ENCODE data around the gene CDC42BPG. TPM values are rescaled to one million over a fixed set of nuclear protein-coding genes. Genes with fewer than 3 reads are reported as not detected.
A peak's percentile ranks its signal among the peaks of the same experiment; 100 is the strongest.

Gene CDC42BPG
- total RNA-seq, 2 experiments from 2014 or later, result 0.31 to 0.61 TPM

DNA sequence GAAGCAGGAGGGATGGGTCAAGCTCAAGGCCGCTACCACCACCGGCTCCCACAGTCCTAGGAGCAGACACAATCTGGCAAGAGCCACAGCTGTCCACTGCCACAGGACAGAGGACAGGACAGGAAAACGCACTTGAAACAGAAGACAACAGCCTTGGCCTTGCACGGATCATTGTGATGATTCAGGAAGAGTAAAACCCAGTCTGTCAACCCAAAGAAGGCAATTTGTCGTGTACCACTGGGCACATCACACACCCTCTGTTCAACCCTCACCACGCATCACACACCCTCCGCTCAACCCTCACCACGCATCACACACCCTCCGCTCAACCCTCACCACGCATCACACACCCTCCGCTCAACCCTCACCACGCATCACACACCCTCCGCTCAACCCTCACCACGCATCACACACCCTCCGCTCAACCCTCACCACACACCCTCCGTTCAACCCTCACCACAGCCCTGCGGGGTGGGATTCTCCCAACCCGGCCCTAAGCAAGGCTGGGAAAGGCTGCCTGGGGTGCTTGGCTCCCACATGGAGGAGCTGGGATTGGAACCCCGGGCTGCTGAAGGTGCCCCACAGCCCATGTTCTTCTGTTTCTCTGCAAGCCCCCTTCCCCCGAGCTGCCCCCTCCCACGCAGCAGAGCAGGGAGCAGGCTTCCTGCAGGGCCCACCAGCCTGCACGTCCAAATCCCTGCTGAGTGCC lies 11.3 kb upstream of the CDC42BPG start:
- H3K27me3 Mint-ChIP-seq, result no peaks in the 10 kb centered on the region
- ChIA-PET CTCF (interaction anchor here (2.6 to 28.9 kb wide), 3 partner anchors 8 to 31 kb away, joined by 20 to 1168 read pairs (median 316); partner anchors contain the start of gene EHD1), POLR2A (interaction anchor here (1.0 to 26.2 kb wide), 5 partner anchors 3 to 46 kb away, joined by 4 to 768 read pairs (median 320); partner anchors contain the start of genes CDC42BPG and EHD1)
- H3K27ac Mint-ChIP-seq, result peak overlapping the region; percentile 89
- no peaks in the 10 kb centered on the region for H3K9me3 Mint-ChIP-seq
- DNase-seq (no peak), ATAC-seq (no peak)
- intact Hi-C loops (cut with micrococcal nuclease), result no loop called here
- H3K4me3 Mint-ChIP-seq, result peak overlapping the region; percentile 48
- peaks cover 62% of the 10 kb centered on the region for H3K36me3 Mint-ChIP-seq (ENCODE audit: low read depth)
- TF ChIP-seq, protein P1, sequence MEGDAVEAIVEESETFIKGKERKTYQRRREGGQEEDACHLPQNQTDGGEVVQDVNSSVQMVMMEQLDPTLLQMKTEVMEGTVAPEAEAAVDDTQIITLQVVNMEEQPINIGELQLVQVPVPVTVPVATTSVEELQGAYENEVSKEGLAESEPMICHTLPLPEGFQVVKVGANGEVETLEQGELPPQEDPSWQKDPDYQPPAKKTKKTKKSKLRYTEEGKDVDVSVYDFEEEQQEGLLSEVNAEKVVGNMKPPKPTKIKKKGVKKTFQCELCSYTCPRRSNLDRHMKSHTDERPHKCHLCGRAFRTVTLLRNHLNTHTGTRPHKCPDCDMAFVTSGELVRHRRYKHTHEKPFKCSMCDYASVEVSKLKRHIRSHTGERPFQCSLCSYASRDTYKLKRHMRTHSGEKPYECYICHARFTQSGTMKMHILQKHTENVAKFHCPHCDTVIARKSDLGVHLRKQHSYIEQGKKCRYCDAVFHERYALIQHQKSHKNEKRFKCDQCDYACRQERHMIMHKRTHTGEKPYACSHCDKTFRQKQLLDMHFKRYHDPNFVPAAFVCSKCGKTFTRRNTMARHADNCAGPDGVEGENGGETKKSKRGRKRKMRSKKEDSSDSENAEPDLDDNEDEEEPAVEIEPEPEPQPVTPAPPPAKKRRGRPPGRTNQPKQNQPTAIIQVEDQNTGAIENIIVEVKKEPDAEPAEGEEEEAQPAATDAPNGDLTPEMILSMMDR (IDR thresholded peaks at IDR 0.05), result no peak
- H3K4me1 Mint-ChIP-seq (ENCODE audit: low read depth), result peaks cover 91% of the 10 kb centered on the region

DNA sequence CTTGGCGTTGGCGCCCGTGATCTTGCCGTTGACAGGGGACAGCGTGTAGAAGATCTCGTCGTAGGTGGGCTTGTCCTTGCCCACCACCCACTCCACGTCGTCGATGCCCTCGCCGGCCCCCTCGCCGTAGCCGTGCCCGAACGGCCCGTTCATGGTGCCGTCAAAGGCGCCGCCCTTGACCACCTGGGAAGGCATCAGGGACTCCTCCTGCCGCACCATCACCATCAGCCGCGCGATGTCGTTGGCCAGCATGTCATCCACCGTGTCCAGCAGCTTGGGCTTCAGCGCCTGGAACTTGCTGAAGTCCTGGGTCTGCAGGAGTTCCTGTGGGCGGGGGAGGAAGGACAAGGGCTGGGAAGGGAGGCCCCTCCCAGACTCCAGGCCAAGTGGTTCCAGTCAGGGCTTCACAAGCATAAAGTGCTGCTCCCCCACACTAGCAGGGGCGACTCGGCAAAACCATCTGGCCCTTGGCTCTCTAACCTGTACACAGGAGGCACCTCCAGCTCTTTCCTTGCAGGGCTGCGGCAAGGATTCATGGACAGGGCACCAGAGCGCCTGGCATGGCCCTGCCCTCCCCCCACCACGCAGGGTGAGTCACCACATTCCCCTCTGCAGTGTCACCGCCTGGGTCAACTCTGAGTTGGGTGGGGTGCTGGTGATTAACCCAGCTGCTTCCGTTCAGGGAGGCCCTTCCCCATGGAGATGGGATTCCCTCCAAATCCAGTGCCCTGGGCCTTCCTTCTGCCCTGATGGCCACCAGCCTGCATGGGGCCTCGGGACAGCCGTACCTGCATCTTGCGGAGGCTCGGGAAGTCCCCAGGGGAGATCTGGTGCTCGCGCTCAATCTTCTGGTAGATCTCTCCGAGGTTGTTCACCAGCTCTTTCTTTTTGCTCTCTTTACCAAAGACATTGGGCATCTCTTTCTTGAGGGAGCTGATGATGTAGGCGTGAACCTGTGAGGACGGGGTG lies 10.4 kb upstream of the CDC42BPG start:
- ChIA-PET POLR2A (interaction anchor here (0.6 to 26.2 kb wide), 5 partner anchors 9 to 260 kb away, joined by 3 to 768 read pairs (median 8); partner anchors contain the start of gene EHD1), CTCF (interaction anchor here (1.0 to 28.9 kb wide), 4 partner anchors 8 to 263 kb away, joined by 3 to 1168 read pairs (median 168); partner anchors contain the start of genes EHD1 and ZNHIT2)
- DNase-seq (peak; percentile 69), ATAC-seq (no peak)
- intact Hi-C loops (cut with micrococcal nuclease), result no loop called here
- Mint-ChIP-seq H3K4me1 (ENCODE audit: low read depth) (peaks cover 91% of the 10 kb centered on the region), H3K36me3 (ENCODE audit: low read depth) (peaks cover 58% of the 10 kb centered on the region), H3K27ac (peak overlapping the region; percentile 89), H3K4me3 (peak overlapping the region; percentile 48), H3K27me3 (no peaks in the 10 kb centered on the region), H3K9me3 (no peaks in the 10 kb centered on the region)
- TF ChIP-seq, protein P1 (IDR thresholded peaks at IDR 0.05), result no peak

DNA sequence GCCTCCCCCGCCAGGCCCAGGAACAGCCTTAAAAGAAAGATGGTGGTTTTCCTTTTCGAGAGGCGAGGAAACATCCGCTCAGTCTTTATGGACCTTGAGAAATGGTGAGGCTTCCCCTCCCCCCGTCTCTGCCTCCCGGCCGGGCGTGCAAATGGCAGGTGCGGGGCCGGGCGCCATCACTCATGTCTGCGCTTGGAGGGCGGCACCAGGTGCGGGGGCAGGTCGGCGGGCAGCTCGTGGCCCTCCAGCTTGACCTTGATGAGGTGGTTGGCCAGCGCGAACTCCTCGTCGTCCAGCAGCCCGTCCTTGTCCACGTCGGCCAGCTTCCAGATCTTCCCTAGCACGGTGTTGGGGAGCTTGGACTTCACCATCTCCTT lies 9.7 kb upstream of the CDC42BPG start:
- H3K27ac Mint-ChIP-seq, result peak overlapping the region; percentile 89
- ChIA-PET POLR2A (interaction anchor here (18.5 to 26.2 kb wide), 2 partner anchors 9 to 25 kb away, joined by 320 to 768 read pairs; partner anchors contain the start of gene EHD1), CTCF (interaction anchor here (1.0 to 28.9 kb wide), 3 partner anchors 10 to 264 kb away, joined by 3 to 1168 read pairs (median 316); partner anchors contain the start of genes EHD1 and ZNHIT2)
- peaks cover 91% of the 10 kb centered on the region for H3K4me1 Mint-ChIP-seq (ENCODE audit: low read depth)
- intact Hi-C loops (cut with micrococcal nuclease), result no loop called here
- TF ChIP-seq, protein P1 (IDR thresholded peaks at IDR 0.05), result no peak
- ATAC-seq (no peak), DNase-seq (no peak)
- no peaks in the 10 kb centered on the region for H3K9me3 Mint-ChIP-seq
- peak overlapping the region; percentile 9 for H3K4me3 Mint-ChIP-seq
- H3K36me3 Mint-ChIP-seq (ENCODE audit: low read depth), result peaks cover 55% of the 10 kb centered on the region
- no peaks in the 10 kb centered on the region for H3K27me3 Mint-ChIP-seq

DNA sequence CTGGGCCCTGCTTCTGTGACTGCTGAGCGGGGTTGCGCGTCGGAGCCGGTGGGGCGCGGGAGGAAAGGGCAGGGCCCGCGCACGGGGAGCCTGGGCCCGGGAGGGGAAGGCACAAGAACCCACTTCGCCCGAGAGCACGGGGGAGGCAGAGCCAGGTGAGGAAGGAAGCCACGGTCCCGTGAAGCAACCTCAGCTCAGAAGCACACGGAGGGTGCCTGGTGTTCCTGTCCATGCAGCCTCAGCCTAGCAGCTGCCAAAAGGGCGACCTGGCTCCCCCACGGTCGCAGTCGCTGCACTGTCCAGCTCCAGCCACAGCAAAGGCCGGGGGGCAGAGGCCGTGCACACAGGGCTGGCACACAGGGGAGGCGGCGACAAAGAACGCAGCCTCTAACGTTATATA lies 9.3 kb upstream of the CDC42BPG start:
- H3K4me1 Mint-ChIP-seq (ENCODE audit: low read depth), result peaks cover 91% of the 10 kb centered on the region
- intact Hi-C loops (cut with micrococcal nuclease), result no loop called here

More for the DNA sequence above, 9.3 kb upstream of the CDC42BPG start:
- CTCF ChIA-PET, result interaction anchor here (1.6 to 28.9 kb wide), 3 partner anchors 9 to 33 kb away, joined by 6 to 1168 read pairs (median 316); partner anchors contain the start of genes CDC42BPG and EHD1
- Mint-ChIP-seq H3K27me3 (no peaks in the 10 kb centered on the region), H3K27ac (peak overlapping the region; percentile 89), H3K9me3 (no peaks in the 10 kb centered on the region), H3K4me3 (peak overlapping the region; percentile 33), H3K36me3 (ENCODE audit: low read depth) (peaks cover 51% of the 10 kb centered on the region)
- POLR2A ChIA-PET, result interaction anchor here (0.6 to 26.2 kb wide), 8 partner anchors 10 to 268 kb away, joined by 3 to 768 read pairs (median 3); partner anchors contain the start of genes CDCA5, EHD1, FAU and MRPL49
- DNase-seq (no peak), ATAC-seq (no peak)
- TF ChIP-seq, protein P1 (IDR thresholded peaks at IDR 0.05), result no peak
